ENCODE data around the gene AADACL4. TPM values are rescaled to one million over a fixed set of nuclear protein-coding genes. Genes with fewer than 3 reads are reported as not detected.

Gene AADACL4
- polyA plus RNA-seq, 1 donor (not counting 4 experiments of a cell fraction or from before 2014, with no cell fraction given), result not detected

GRCh38 chr1:12654004-12654567 is 10.2 kb downstream of the AADACL4 start:
- no peak overlapping the region for H3K4me3 ChIP-seq (ENCODE audit: control insufficient read depth in 2 of 3, extremely low read depth in 1 of 3, insufficient read depth in 2 of 3, low read depth in 1 of 3, low read length in 3 of 3)
- no peaks in the 10 kb centered on the region for H3K9me1 ChIP-seq (ENCODE audit: control insufficient read depth, extremely low read depth, insufficient read depth, low read length)
- no peak overlapping the region for H3K27ac ChIP-seq (ENCODE audit: control insufficient read depth, insufficient read depth, low read length)
- peaks cover 4% of the 10 kb centered on the region for H3K27me3 ChIP-seq (ENCODE audit: control insufficient read depth, extremely low read depth, insufficient read depth, low read length)
- no peak overlapping the region for H3K4me2 ChIP-seq (ENCODE audit: control insufficient read depth, extremely low read depth, insufficient read depth, low read depth, low read length)
- DNase-seq (ENCODE audit: low read depth, low spot score), result no peak
- H3K4me1 ChIP-seq (ENCODE audit: control insufficient read depth, extremely low read depth, insufficient read depth, low read length), result no peaks in the 10 kb centered on the region
- H3K9me3 ChIP-seq (ENCODE audit: control insufficient read depth, low read depth, low read length), result no peaks in the 10 kb centered on the region
- FAIRE-seq, result no peak
- no peak for TF ChIP-seq EZH2 (IDR thresholded peaks at IDR 0.05; ENCODE audit: low read length)
- no peak for TF ChIP-seq CTCF (optimal IDR thresholded peaks at IDR 0.05 in 1 of 3, IDR thresholded peaks at IDR 0.05 in 1 of 3, conservative IDR thresholded peaks at IDR 0.05 in 1 of 3; ENCODE audit: extremely low read depth in 1 of 3, insufficient read depth in 2 of 3, low read length in 3 of 3)
- no peaks in the 10 kb centered on the region for H4K20me1 ChIP-seq (ENCODE audit: control insufficient read depth, extremely low read depth, insufficient read depth, low read length)
- H2AFZ ChIP-seq (ENCODE audit: control insufficient read depth, low read length), result no peak overlapping the region
- dilution Hi-C loops (cut with MboI; ENCODE audit: extremely low pct_ligation_motif_present, low sequenced_read_pairs), result no loop called here
- no peaks in the 10 kb centered on the region for H3K36me3 ChIP-seq (ENCODE audit: control insufficient read depth in 2 of 2, extremely low read depth in 1 of 2, insufficient read depth in 2 of 2, low read length in 2 of 2)
- H3K9ac ChIP-seq (ENCODE audit: control insufficient read depth, extremely low read depth, insufficient read depth, low read length), result no peak overlapping the region
- no peaks in the 10 kb centered on the region for H3K79me2 ChIP-seq (ENCODE audit: control insufficient read depth, insufficient read depth, low read length)

DNA sequence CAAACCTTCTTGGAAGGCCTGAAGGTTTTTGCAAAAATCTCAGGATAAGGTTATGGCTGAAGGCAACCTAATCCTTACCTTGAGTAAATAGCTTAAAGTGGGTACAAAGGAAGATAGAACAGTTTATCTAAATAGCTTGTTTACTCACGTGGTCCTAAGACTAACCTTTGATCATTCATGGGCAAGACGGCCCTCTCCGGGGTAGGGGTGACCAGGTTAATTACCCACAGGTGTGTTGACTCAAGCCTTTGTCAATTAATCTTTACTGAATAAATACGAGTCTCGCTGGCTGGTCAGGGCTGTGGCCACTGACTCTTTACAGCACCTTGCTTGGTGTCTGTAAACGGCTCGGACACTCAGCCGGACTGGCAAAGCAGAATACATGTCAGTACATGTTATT is 10.8 kb downstream of the AADACL4 start:
- Histone ChIP-seq H3K36me3 (ENCODE audit: control insufficient read depth in 2 of 2, extremely low read depth in 1 of 2, insufficient read depth in 2 of 2, low read length in 2 of 2) (no peaks in the 10 kb centered on the region), H3K9me1 (ENCODE audit: control insufficient read depth, extremely low read depth, insufficient read depth, low read length) (no peaks in the 10 kb centered on the region), H3K27me3 (ENCODE audit: control insufficient read depth, extremely low read depth, insufficient read depth, low read length) (peaks cover 2% of the 10 kb centered on the region), H4K20me1 (ENCODE audit: control insufficient read depth, extremely low read depth, insufficient read depth, low read length) (no peaks in the 10 kb centered on the region), H3K79me2 (ENCODE audit: control insufficient read depth, insufficient read depth, low read length) (no peaks in the 10 kb centered on the region), H3K9ac (ENCODE audit: control insufficient read depth, extremely low read depth, insufficient read depth, low read length) (no peak overlapping the region), H3K9me3 (ENCODE audit: control insufficient read depth, low read depth, low read length) (no peaks in the 10 kb centered on the region), H3K4me1 (ENCODE audit: control insufficient read depth, extremely low read depth, insufficient read depth, low read length) (no peaks in the 10 kb centered on the region), H3K27ac (ENCODE audit: control insufficient read depth, insufficient read depth, low read length) (no peak overlapping the region), H3K4me2 (ENCODE audit: control insufficient read depth, extremely low read depth, insufficient read depth, low read depth, low read length) (no peak overlapping the region), H2AFZ (ENCODE audit: control insufficient read depth, low read length) (no peak overlapping the region), H3K4me3 (ENCODE audit: control insufficient read depth in 2 of 3, extremely low read depth in 1 of 3, insufficient read depth in 2 of 3, low read depth in 1 of 3, low read length in 3 of 3) (no peak overlapping the region)
- dilution Hi-C loops (cut with MboI; ENCODE audit: extremely low pct_ligation_motif_present, low sequenced_read_pairs), result no loop called here
- TF ChIP-seq CTCF (optimal IDR thresholded peaks at IDR 0.05 in 1 of 3, IDR thresholded peaks at IDR 0.05 in 1 of 3, conservative IDR thresholded peaks at IDR 0.05 in 1 of 3; ENCODE audit: extremely low read depth in 1 of 3, insufficient read depth in 2 of 3, low read length in 3 of 3) (no peak), EZH2 (IDR thresholded peaks at IDR 0.05; ENCODE audit: low read length) (no peak)
- FAIRE-seq (no peak), DNase-seq (ENCODE audit: low read depth, low spot score) (no peak)

Data from keratinocyte (primary cell).